ENCODE results near the gene DNER.

Gene DNER

DNA sequence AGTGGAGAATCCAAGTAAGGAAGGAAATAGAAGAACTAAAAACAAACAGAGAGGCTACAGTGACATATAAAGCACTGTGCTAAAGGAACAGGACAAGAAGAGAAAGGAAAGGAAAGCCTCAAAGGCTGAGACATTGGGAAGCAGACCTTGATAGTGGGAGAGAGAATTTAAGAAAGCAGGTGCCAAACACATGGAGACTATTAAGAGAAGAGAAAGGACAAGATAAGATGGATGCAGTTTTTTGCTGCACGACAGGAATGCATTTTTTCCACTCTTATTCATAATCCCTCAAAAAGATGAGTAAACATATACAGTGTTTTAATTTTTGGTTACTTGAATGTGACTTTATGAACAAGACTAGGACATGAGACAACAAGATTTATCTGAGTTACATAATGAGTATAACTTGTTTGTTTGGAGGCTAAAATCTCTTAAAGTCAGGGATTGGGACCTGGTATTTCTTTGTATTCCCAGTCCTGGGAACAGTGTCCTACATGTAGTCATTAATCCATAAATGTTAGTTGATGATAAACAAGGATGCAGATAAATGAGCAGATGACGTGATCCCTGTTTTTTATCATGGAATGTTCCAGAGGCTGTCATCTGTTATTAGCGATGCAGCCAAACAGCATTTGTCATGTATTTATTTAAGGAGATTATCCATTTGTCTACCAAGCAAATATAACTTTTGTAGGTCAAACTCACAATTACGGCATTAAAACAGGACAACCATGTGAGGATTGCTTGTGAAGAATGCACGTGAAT lies 141.7 kb downstream of the DNER start:
- no peak for DNase-seq

- DNase-seq: peak in 24 of 58 donors; percentile 2 to 59 (median 20)
These were observed 143.1 kb downstream of the DNER start for GRCh38 chr2:229571243-229571642.

DNA sequence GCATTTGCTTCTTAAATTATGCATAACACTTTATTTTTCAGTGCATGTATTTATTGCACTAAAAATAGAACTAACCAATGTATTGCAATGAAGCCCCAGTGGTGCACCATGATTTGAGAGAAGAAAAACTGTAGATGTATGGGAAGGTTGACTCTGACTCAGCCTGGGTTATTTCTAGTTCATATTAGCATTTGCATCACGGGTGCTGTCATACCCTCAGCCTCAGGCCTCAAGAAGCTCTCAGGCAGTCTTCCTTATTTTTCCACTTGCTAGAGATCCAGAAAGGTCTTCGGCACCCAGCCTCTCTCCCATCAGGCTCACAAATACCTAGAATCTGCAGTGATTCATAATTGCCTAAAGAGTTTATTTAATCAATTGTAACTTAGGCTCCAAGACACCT lies 148.0 kb downstream of the DNER start:
- no peak for DNase-seq

DNA sequence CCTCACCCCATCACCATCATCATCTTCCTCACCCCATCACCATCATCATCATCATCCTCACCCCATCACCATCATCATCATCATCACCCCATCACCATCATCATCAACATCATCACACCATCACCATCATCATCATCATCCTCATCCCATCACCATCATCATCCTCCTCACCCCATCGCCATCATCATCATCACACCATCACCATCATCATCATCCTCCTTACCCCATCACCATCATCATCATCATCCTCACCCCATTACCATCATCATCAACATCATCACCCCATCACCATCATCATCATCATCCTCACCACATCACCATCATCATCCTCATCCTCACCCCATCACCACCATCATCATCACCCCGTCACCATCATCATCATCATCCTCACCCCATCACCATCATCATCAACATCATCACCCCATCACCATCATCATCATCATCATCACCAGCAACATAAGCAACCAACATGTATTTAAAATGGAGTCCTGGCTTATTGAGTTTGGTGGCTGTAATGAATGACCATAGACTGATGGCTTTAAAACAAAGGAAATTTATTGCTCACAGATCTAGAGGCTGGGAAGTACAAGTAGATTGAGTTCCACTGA lies 150.0 kb downstream of the DNER start:
- no peak for DNase-seq

DNA sequence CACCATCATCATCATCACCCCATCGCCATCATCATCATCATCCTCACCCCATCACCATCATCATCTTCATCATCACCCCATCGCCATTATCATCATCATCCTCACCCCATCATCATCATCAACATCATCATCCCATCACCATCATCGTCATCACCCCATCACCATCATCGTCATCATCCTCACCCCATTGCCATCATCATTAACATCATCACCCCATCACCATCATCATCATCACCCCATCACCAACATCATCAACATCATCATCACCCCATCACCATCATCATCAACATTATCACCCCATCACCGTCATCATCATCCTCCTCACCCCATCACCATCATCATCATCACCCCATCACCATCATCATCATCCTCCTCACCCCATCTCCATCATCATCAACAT lies 151.0 kb downstream of the DNER start:
- no peak for DNase-seq

DNA sequence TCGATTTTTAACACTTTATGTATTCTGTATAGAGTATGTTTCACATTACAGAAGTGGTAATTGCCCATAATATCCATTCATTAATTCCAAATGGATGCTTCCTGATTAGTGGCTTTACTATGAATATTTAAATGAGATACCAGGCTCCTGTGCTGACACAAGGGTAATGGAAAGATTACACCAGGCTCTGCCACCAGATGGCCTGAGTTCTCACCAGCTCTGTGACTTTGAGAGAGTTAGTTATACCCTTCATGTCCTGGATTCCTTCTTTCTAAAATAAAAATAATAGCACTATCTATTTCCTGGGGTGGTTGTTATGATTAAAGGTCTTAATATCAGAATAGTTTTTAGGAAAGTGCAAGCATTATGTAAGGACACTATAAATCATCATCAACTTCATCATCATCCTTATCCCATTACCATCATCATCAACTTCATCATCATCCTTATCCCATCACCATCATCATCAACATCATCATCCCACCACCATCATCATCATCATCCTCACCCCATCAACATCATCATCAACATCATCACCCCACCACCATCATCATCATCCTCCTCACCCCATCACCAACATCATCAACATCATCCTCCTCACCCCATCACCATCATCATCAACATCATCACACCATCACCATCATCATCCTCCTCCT lies 151.8 kb downstream of the DNER start:
- no peak for DNase-seq

DNA sequence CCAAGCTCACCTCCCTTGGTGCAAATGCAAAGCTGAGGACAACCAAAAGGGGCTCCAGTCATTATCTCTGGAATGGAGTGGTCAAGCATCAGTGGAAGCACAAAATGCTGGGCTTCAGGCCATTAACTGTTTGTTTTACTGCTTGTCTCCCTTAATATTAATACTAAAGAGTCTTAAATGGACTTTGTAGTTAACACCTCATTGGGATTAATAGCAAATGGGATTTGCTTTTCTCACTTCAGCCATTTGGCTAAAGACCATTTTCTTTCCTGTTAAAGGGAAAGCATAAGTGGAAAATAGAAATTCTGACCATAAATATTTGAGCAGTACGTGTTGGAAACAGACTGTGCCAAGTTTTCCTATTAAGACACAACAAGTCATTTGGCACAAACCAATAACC lies 154.4 kb downstream of the DNER start:
- DNase-seq: no peak

DNA sequence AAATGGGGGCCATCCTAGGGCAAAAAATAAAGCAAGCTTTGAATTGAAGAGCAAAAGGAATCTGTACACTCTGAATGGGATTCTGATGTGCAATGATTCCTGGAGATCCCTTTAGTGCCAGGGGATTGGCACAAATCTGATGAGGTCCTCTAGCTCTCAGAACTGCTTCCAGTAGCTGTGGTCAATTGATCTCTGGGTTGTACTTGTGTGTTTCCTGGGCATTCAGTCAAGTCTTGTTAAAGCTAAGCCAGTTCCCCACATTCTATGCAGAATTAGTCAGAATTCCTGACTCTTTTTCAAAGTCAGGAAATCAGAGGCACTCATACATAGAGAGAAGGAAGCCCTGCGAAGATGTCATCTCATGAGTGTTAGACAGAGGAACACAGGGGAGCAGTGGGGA lies 161.3 kb downstream of the DNER start:
- DNase-seq: no peak

DNA sequence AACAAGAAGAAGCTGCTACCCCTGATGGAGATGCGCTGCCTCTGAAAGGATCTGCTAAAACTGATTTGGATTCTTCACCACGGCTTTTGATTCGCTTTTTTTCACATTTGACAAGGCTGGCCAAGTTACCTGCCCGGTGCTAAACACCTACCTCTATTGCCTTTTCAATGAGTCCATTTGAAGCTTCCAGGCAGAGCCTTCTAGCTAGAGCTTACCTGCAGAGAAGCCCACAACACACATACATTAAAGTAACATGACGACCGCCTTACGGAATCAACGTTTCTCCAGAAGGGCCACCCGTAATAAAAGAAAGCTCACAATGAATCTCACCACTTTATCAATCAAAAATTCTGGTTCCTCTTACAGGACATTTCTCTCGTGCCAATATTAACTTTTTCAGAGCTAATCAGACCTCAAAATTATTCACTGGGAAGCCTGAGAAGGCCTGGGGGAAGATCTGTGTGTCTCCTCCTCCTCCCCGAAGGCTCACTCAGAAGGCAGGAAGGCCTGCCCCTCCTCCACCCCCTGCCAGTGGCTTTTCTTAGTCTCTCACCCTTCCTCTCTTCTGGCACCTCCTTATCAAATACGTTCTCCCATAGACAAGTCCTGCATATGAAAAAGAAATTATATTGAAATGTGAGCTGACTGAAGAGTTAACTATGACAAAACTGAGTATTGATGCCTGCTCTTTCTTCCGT lies 171.0 kb downstream of the DNER start:
- no peak for DNase-seq

GRCh38 chr2:229539628-229540027 lies 174.7 kb downstream of the DNER start:
- no peak for DNase-seq

DNA sequence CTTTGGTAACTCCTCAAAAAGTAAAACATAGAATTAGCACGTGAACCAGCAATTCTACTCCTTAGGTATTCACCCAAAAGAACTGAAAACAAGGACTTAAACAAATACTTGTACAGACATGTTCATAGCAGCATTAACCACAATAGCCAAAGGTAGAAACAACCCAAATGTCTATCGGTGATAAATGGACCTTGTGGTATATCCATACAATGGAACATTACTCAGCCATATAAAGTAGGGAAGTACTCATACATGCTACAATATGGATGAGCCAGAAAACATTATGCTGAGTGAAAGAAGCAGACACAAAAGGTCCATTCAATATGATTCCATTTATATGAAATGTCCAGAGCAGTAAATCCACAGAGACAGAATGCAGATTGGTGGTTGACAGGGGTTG lies 182.8 kb downstream of the DNER start:
- DNase-seq: no peak

- DNase-seq: no peak
These were observed 183.9 kb downstream of the DNER start for GRCh38 chr2:229530434-229530833.

- no peak for DNase-seq
These were observed 185.5 kb downstream of the DNER start for GRCh38 chr2:229528846-229529245.

DNA sequence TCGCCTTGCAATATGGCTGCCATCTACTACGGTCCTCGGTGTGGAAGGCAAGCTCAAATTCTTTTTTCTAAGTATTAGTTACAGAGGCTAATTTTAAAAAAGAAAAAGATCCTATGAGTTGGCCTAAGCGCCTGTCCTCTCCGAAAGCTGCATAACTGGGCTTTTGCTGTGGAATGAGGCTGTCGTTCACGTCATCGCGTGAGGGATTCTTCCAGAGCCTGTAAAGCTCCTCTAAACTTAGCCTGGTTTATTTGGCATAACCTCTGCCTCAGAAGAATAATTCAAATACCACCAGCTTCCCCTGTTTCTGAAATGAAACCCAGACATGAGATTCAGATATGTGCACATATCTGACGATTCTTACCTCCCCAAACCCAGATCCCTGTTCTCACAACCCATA lies 187.4 kb downstream of the DNER start:
- no peak for DNase-seq

GRCh38 chr2:229524799-229525198 lies 189.6 kb downstream of the DNER start:
- no peak for DNase-seq

DNA sequence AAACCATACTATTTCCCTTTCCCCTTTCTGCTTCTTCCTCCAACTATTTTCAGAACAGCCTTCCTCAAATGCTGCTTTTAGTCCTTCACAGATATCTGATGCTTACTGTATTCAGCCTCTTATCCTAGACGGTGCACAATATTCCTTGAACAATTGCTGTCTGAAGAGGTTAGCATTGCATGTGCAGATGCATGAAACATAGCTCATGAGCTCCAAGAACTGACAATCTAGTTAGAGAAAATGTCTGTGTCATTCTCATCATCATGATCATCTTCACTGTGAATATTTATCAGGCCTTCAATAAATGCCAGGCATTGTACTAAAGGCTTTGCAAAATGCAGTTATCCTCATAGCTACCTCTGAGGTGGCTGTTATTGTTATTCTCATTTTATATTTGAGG lies 190.7 kb downstream of the DNER start:
- no peak for DNase-seq

DNA sequence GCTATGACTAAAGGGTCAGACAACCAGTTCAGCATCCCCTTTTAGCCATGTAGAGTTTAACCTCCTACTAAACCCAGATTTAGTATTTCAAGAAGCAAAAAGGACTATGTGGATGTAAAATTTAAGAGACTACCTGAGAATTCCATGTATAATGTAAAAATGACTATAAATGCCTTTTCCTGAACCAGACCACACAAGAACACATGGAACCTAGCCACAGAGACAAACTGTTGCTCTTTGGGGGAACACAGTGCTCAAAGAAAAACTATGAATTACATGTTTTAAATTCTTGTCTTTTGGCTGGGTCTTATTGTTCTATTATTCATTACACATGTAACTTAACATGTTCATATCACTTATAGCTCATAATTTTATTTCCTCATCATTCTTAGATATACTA lies 192.8 kb downstream of the DNER start:
- no peak for DNase-seq

- no peak for DNase-seq
These were observed 193.7 kb downstream of the DNER start for GRCh38 chr2:229520691-229521096.

DNA sequence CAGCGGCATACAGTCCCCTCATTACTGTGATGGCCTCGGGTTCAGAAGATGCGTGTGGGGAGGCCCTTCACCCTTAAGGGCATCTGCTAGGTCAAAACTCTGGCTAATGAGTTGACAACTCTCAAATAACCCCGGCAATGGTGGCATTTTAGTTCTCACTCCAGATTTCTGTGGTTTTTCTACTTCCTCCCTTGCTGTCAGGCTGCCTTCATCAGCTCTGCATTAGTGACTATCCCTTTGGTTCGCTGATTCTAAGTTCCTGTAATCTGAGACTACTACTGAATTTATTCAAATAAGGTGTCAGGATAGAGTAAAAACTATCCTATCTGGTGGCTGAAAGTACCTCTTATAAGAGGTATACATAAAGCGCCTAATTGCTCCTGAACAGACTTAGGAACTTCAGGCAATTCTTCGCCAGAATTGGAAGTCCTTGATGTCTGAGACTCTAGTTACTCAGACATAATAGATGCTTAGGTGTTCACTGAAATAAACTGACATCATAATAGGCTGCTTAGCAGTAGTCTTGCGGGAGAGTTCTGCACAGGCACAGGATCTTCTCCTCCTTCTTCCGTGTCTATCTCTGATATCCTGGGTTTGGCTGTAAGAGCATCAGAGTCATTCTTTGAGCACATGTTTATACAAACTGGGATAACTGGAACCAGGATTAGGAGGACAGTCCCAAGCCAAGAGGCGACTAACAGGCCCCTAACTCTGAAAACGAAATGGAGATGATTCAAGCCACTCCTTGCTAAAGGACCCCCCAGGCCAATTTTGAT lies 194.5 kb downstream of the DNER start:
- DNase-seq: no peak

DNA sequence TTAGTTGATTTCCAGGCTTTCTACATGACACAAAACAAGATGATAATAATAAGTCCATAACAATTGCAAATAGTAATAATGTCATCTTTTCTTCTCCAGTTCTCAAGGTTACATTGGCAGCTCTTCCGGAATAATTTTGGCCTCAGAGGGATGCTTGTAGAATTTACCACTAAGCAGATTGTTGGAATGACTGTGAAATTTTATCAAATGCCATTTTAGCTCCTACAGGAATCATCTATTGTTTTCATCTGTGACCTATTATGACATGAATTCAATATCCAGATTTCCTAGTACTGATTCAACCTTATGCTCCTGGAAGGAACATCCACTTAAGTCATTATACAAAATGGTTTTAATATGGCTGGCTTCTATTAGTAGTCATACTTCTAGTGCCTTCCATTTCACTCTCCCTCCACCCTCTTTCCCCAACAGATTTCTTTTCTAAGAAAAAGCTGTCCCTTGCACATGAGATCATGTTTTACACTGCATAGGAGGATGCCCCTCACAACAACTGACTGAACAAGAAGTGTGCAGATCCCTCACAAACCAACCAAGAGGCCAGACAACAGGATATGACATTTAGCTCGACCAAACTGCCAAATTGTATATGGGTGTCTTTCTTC lies 200.0 kb downstream of the DNER start:
- DNase-seq: no peak

DNA sequence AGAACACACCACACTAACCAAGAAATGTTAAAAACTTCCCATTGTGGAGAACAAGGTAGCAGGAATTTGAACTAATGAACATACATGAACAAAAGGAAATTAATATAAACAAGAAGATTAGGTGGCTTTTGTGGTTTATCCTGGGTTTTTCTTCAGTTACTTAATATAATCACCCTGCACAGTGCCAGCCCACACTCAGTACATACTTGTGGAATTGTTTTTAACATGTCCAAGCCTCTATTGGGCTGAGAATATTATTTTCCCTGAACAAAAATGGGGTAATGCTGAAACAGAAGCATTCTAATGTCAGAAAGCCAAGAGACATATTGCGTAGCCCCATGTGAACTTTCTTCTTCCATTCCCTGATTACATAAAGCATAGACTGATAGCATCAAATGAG lies 202.8 kb downstream of the DNER start:
- no peak for DNase-seq

Measured in anterior cingulate cortex (tissue), 58 donors.